HEK293 (cell line): ENCODE measurements around the gene DISC1.

ENCODE experiments used
- AEBP2 ChIP-seq: fragments of 450-650 bp; formaldehyde crosslinking; IDR thresholded peaks from 2 replicates; pipeline ENCODE4 v1.5.1; 2016; ENCODE audit warnings: missing biosample characterization, missing genetic modification characterization, borderline replicate concordance
- CTCF ChIP-seq: fragments of 450-650 bp; formaldehyde crosslinking; IDR thresholded peaks from 2 replicates; pipeline ENCODE4 v1.5.1; 2016; ENCODE audit warnings: missing biosample characterization, missing genetic modification characterization
- GLI2 ChIP-seq: fragments of 450-650 bp; formaldehyde crosslinking; IDR thresholded peaks from 2 replicates; pipeline ENCODE4; 2017; ENCODE audit warnings: missing biosample characterization, missing genetic modification characterization, low read depth, borderline replicate concordance
- GLIS1 ChIP-seq: fragments of 450-650 bp; formaldehyde crosslinking; IDR thresholded peaks from 2 replicates; pipeline ENCODE4 v1.5.1; 2016; ENCODE audit warnings: missing biosample characterization, missing genetic modification characterization
- IKZF3 ChIP-seq: fragments of 450-650 bp; IDR thresholded peaks from 2 replicates; pipeline ENCODE4 v1.5.0; 2018; ENCODE audit warnings: missing biosample characterization, mild to moderate bottlenecking, missing genetic modification characterization, moderate library complexity
- KLF10 ChIP-seq: fragments of 450-650 bp; IDR thresholded peaks from 2 replicates; pipeline ENCODE4 v1.5.1; 2018; ENCODE audit warnings: missing biosample characterization, mild to moderate bottlenecking, missing genetic modification characterization
- SP3 ChIP-seq: fragments of 450-650 bp; formaldehyde crosslinking; IDR thresholded peaks from 2 replicates; pipeline ENCODE4 v1.5.1; 2016; ENCODE audit warnings: missing biosample characterization, missing genetic modification characterization
- TRIM28 ChIP-seq: IDR thresholded peaks from 2 replicates; pipeline ENCODE4 v1.6.1; 2011; ENCODE audit warnings: low read length, control low read depth, borderline replicate concordance
- ZBTB1 ChIP-seq: fragments of 450-650 bp; formaldehyde crosslinking; IDR thresholded peaks from 2 replicates; pipeline ENCODE4 v1.5.1; 2016; ENCODE audit warnings: missing biosample characterization, missing genetic modification characterization
- ZBTB11 ChIP-seq: fragments of 450-650 bp; formaldehyde crosslinking; conservative IDR thresholded peaks from 2 replicates; pipeline ENCODE4 v1.5.1; 2016; ENCODE audit warnings: low read depth, missing biosample characterization, missing genetic modification characterization
- ZFP3 ChIP-seq: fragments of 450-650 bp; formaldehyde crosslinking; IDR thresholded peaks from 2 replicates; pipeline ENCODE4 v1.5.1; 2016; ENCODE audit warnings: low read depth, missing biosample characterization, missing genetic modification characterization
- ZFP37 ChIP-seq: fragments of 450-650 bp; formaldehyde crosslinking; IDR thresholded peaks from 2 replicates; pipeline ENCODE4 v1.5.1; 2016; ENCODE audit warnings: missing biosample characterization, missing genetic modification characterization
- ZNF121 ChIP-seq: fragments of 450-650 bp; formaldehyde crosslinking; IDR thresholded peaks from 2 replicates; pipeline ENCODE4 v1.5.1; 2016; ENCODE audit warnings: missing biosample characterization, missing genetic modification characterization
- ZNF133 ChIP-seq: fragments of 450-650 bp; formaldehyde crosslinking; IDR thresholded peaks from 2 replicates; pipeline ENCODE4 v1.5.1; 2016; ENCODE audit warnings: missing biosample characterization, missing genetic modification characterization
- ZNF138 ChIP-seq: fragments of 450-650 bp; formaldehyde crosslinking; IDR thresholded peaks from 2 replicates; pipeline ENCODE4 v1.5.1; 2016; ENCODE audit warnings: missing biosample characterization, missing genetic modification characterization, borderline replicate concordance
- ZNF146 ChIP-seq: fragments of 450-650 bp; formaldehyde crosslinking; IDR thresholded peaks from 2 replicates; pipeline ENCODE4 v1.5.1; 2016; ENCODE audit warnings: missing biosample characterization, missing genetic modification characterization
- ZNF148 ChIP-seq: fragments of 450-650 bp; formaldehyde crosslinking; IDR thresholded peaks from 2 replicates; pipeline ENCODE4 v1.5.0; 2017; ENCODE audit warnings: missing biosample characterization, missing genetic modification characterization, borderline replicate concordance
- ZNF223 ChIP-seq: fragments of 450-650 bp; formaldehyde crosslinking; IDR thresholded peaks from 2 replicates; pipeline ENCODE4 v1.5.1; 2016; ENCODE audit warnings: missing biosample characterization, missing genetic modification characterization
- ZNF24 ChIP-seq: fragments of 450-650 bp; formaldehyde crosslinking; IDR thresholded peaks from 2 replicates; pipeline ENCODE4 v1.5.1; 2016; ENCODE audit warnings: missing biosample characterization, missing genetic modification characterization
- ZNF311 ChIP-seq: fragments of 450-650 bp; formaldehyde crosslinking; IDR thresholded peaks from 2 replicates; pipeline ENCODE4 v1.5.1; 2017; ENCODE audit warnings: missing biosample characterization, missing genetic modification characterization, borderline replicate concordance
- ZNF416 ChIP-seq: fragments of 450-650 bp; formaldehyde crosslinking; IDR thresholded peaks from 2 replicates; pipeline ENCODE4 v1.5.1; 2016; ENCODE audit warnings: missing biosample characterization, missing genetic modification characterization
- ZNF473 ChIP-seq: fragments of 450-650 bp; formaldehyde crosslinking; IDR thresholded peaks from 2 replicates; pipeline ENCODE4 v1.5.1; 2017; ENCODE audit warnings: missing biosample characterization, missing genetic modification characterization
- ZNF488 ChIP-seq: fragments of 450-650 bp; formaldehyde crosslinking; IDR thresholded peaks from 2 replicates; pipeline ENCODE4 v1.5.1; 2016; ENCODE audit warnings: missing biosample characterization, missing genetic modification characterization
- ZNF510 ChIP-seq: fragments of 450-650 bp; formaldehyde crosslinking; IDR thresholded peaks from 2 replicates; pipeline ENCODE4 v1.5.1; 2018; ENCODE audit warnings: mild to moderate bottlenecking, missing genetic modification characterization, missing biosample characterization; ENCODE audit not compliant: insufficient replicate concordance
- ZNF513 ChIP-seq: fragments of 450-650 bp; IDR thresholded peaks from 2 replicates; pipeline ENCODE4 v1.5.1; 2018; ENCODE audit warnings: missing biosample characterization, missing genetic modification characterization
- ZNF626 ChIP-seq: fragments of 450-650 bp; sonication (Bioruptor Pico); formaldehyde crosslinking; IDR thresholded peaks from 2 replicates; pipeline ENCODE4 v1.5.1; 2018; ENCODE audit warnings: missing biosample characterization, missing genetic modification characterization, inconsistent platforms
- ZNF701 ChIP-seq: fragments of 450-650 bp; formaldehyde crosslinking; IDR thresholded peaks from 2 replicates; pipeline ENCODE4 v1.5.1; 2016; ENCODE audit warnings: missing biosample characterization, missing genetic modification characterization
- ZSCAN23 ChIP-seq: fragments of 450-650 bp; formaldehyde crosslinking; IDR thresholded peaks from 2 replicates; pipeline ENCODE4 v1.5.1; 2016; ENCODE audit warnings: missing biosample characterization, missing genetic modification characterization
- ZXDB ChIP-seq: fragments of 450-650 bp; formaldehyde crosslinking; IDR thresholded peaks from 2 replicates; pipeline ENCODE4 v1.5.1; 2016; ENCODE audit warnings: missing biosample characterization, missing genetic modification characterization

The DISC1 gene

GRCh38 chr1:231628207-231628876 is 1.8 kb downstream of the DISC1 start (continued):
- TF ChIP-seq IKZF3 (tag by site-specific recombination): peak; percentile 27; the same call in 1 of the 2 replicates
- TF ChIP-seq ZBTB1 (tag by site-specific recombination): no peak
- TF ChIP-seq ZNF513 (tag by site-specific recombination): no peak
- no peak for TF ChIP-seq AEBP2 (tag by site-specific recombination)
- no peak for TF ChIP-seq ZFP37
- no peak for TF ChIP-seq ZNF146 (tag by site-specific recombination)
- TF ChIP-seq ZNF121 (tag by site-specific recombination): no peak
- no peak for TF ChIP-seq ZNF473 (tag by site-specific recombination)
- TF ChIP-seq ZNF138 (tag by site-specific recombination): no peak
- no peak for TF ChIP-seq ZNF488 (tag by site-specific recombination)
- no peak for TF ChIP-seq ZNF148 (tag by site-specific recombination)
- TF ChIP-seq ZNF626 (tag by site-specific recombination): no peak
- peak; percentile 11; the same call in 1 of the 2 replicates for TF ChIP-seq GLIS1 (tag by site-specific recombination)
- no peak for TF ChIP-seq GLI2 (tag by site-specific recombination)
- no peak for TF ChIP-seq ZNF701 (tag by site-specific recombination)
- no peak for TF ChIP-seq ZNF133 (tag by site-specific recombination)
- no peak for TF ChIP-seq ZNF416 (tag by site-specific recombination)
- TF ChIP-seq CTCF: no peak
- TF ChIP-seq ZNF311 (tag by site-specific recombination): no peak
- TF ChIP-seq ZNF24 (tag by site-specific recombination): no peak
- no peak for TF ChIP-seq SP3 (tag by site-specific recombination)
- TF ChIP-seq ZSCAN23 (tag by site-specific recombination): no peak
- TF ChIP-seq ZBTB11 (tag by site-specific recombination): no peak
- 0 out of 2 replicates have a peak, but pooled peaks have one; percentile 32 for TF ChIP-seq ZXDB
- TF ChIP-seq ZNF510: no peak
- no peak for TF ChIP-seq TRIM28
- no peak for TF ChIP-seq ZFP3 (tag by site-specific recombination)
- TF ChIP-seq KLF10 (tag by site-specific recombination): 0 out of 2 replicates have a peak, but pooled peaks have one; percentile 37
- no peak for TF ChIP-seq ZNF223 (tag by site-specific recombination)
